GM12892 (cell line): ENCODE results near the gene RPS16.

ENCODE experiments used
- POLR2A ChIP-seq: IDR thresholded peaks from 2 replicates; pipeline ENCODE4 v1.6.1; 2011; ENCODE audit warnings: low read depth, low read length, control low read depth
- TAF1 ChIP-seq: IDR thresholded peaks from 2 replicates; pipeline ENCODE4 v1.6.1; 2011; ENCODE audit warnings: low read depth, mild to moderate bottlenecking, control low read depth, low read length, borderline replicate concordance

- TF ChIP-seq TAF1 = no peak
- peak; percentile 33 for TF ChIP-seq POLR2A
Observed at GRCh38 chr19:39430675-39431593, 4.8 kb downstream of the RPS16 start.
